Gastrocnemius medialis (tissue), 4 donors: Measurements from ENCODE around the gene ECI2.

ENCODE experiments used
- CTCF ChIP-seq, 5 experiments: fragments of 450-650 bp in 3 of 5; fragments of 200-600 bp in 2 of 5; sonication (generic) in 2 of 5; IDR thresholded peaks in 4 of 5; conservative IDR thresholded peaks in 1 of 5; 1 replicate in 4 of 5; 2 replicates in 1 of 5; pipeline ENCODE4 v1.5.1; 2016 to 2019; ENCODE audit warnings: antibody characterized with exemption in 5 of 5, mild to moderate bottlenecking in 3 of 5, moderate library complexity in 3 of 5
- POLR2A ChIP-seq, 2 donors: fragments of 450-650 bp; IDR thresholded peaks; one replicate each; pipeline ENCODE4 v1.6.1; 2017; ENCODE audit warnings: antibody characterized with exemption in 2 of 2, mild to moderate bottlenecking in 2 of 2, moderate library complexity in 2 of 2

- TF ChIP-seq POLR2A (IDR thresholded peaks at IDR 0.05) (no peak), CTCF (IDR thresholded peaks at IDR 0.05 in 4 of 5, conservative IDR thresholded peaks at IDR 0.05 in 1 of 5) (no peak)
Measured at GRCh38 chr6:4172368-4172767, 37.0 kb upstream of the ECI2 start.
